ENCODE data around the gene IFNA13.

Gene IFNA13

GRCh38 chr9:21408817-21409216 is 41.0 kb upstream of the IFNA13 start, which contains the start of gene IFNA8:
TSS of gene IFNA8 (plus strand) at chr9:21409117. CDS start at chr9:21409177, 60 bp downstream.
- Histone ChIP-seq H3K9me3 (ENCODE audit: insufficient read depth, low read depth, low read length) (no peaks in the 10 kb centered on the region), H3K79me2 (ENCODE audit: insufficient read depth, low read length) (no peaks in the 10 kb centered on the region), H3K4me2 (ENCODE audit: low read depth, low read length, poor library complexity, severe bottlenecking) (no peak within 1 kb of the TSS), H3K36me3 (ENCODE audit: insufficient read depth, low read length) (no peaks in the 10 kb centered on the region), H3K4me1 (ENCODE audit: insufficient read depth, low read length, poor library complexity, severe bottlenecking) (no peaks in the 10 kb centered on the region), H3K9me2 (replicated peaks; ENCODE audit: low read depth, low read length) (no peaks in the 10 kb centered on the region), H3K27me3 (ENCODE audit: insufficient read depth, low read length, poor library complexity, severe bottlenecking) (no peaks in the 10 kb centered on the region), H2AFZ (ENCODE audit: low read length) (no peak within 1 kb of the TSS), H3F3A (ENCODE audit: low read depth) (no peaks in the 10 kb centered on the region), H3K9ac (ENCODE audit: low read depth, low read length, poor library complexity, severe bottlenecking) (no peak within 1 kb of the TSS), H4K20me1 (ENCODE audit: insufficient read depth, low read length, poor library complexity, severe bottlenecking) (no peaks in the 10 kb centered on the region), H3K4me3 (ENCODE audit: low read length, poor library complexity, severe bottlenecking) (no peak within 1 kb of the TSS)
- TF ChIP-seq, protein P1, sequence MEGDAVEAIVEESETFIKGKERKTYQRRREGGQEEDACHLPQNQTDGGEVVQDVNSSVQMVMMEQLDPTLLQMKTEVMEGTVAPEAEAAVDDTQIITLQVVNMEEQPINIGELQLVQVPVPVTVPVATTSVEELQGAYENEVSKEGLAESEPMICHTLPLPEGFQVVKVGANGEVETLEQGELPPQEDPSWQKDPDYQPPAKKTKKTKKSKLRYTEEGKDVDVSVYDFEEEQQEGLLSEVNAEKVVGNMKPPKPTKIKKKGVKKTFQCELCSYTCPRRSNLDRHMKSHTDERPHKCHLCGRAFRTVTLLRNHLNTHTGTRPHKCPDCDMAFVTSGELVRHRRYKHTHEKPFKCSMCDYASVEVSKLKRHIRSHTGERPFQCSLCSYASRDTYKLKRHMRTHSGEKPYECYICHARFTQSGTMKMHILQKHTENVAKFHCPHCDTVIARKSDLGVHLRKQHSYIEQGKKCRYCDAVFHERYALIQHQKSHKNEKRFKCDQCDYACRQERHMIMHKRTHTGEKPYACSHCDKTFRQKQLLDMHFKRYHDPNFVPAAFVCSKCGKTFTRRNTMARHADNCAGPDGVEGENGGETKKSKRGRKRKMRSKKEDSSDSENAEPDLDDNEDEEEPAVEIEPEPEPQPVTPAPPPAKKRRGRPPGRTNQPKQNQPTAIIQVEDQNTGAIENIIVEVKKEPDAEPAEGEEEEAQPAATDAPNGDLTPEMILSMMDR (conservative IDR thresholded peaks at IDR 0.05; ENCODE audit: low read length) = no peak
- TF ChIP-seq EZH2phosphoT487 (IDR thresholded peaks at IDR 0.05; ENCODE audit: borderline replicate concordance) = no peak

GRCh38 chr9:21404146-21404545 is 36.3 kb upstream of the IFNA13 start:
- no peaks in the 10 kb centered on the region for H3K36me3 ChIP-seq (ENCODE audit: insufficient read depth, low read length)
- no peak overlapping the region for H3K9ac ChIP-seq (ENCODE audit: low read depth, low read length, poor library complexity, severe bottlenecking)
- no peaks in the 10 kb centered on the region for H3K9me2 ChIP-seq (replicated peaks; ENCODE audit: low read depth, low read length)
- no peaks in the 10 kb centered on the region for H3F3A ChIP-seq (ENCODE audit: low read depth)
- H2AFZ ChIP-seq (ENCODE audit: low read length) = no peak overlapping the region
- H3K9me3 ChIP-seq (ENCODE audit: insufficient read depth, low read depth, low read length) = no peaks in the 10 kb centered on the region
- no peaks in the 10 kb centered on the region for H4K20me1 ChIP-seq (ENCODE audit: insufficient read depth, low read length, poor library complexity, severe bottlenecking)
- no peaks in the 10 kb centered on the region for H3K79me2 ChIP-seq (ENCODE audit: insufficient read depth, low read length)
- H3K4me1 ChIP-seq (ENCODE audit: insufficient read depth, low read length, poor library complexity, severe bottlenecking) = no peaks in the 10 kb centered on the region
- no peak for TF ChIP-seq EZH2phosphoT487 (IDR thresholded peaks at IDR 0.05; ENCODE audit: borderline replicate concordance)
- TF ChIP-seq, protein P1 (conservative IDR thresholded peaks at IDR 0.05; ENCODE audit: low read length) = no peak
- no peaks in the 10 kb centered on the region for H3K27me3 ChIP-seq (ENCODE audit: insufficient read depth, low read length, poor library complexity, severe bottlenecking)
- H3K4me3 ChIP-seq (ENCODE audit: low read length, poor library complexity, severe bottlenecking) = no peak overlapping the region
- no peak overlapping the region for H3K4me2 ChIP-seq (ENCODE audit: low read depth, low read length, poor library complexity, severe bottlenecking)

DNA sequence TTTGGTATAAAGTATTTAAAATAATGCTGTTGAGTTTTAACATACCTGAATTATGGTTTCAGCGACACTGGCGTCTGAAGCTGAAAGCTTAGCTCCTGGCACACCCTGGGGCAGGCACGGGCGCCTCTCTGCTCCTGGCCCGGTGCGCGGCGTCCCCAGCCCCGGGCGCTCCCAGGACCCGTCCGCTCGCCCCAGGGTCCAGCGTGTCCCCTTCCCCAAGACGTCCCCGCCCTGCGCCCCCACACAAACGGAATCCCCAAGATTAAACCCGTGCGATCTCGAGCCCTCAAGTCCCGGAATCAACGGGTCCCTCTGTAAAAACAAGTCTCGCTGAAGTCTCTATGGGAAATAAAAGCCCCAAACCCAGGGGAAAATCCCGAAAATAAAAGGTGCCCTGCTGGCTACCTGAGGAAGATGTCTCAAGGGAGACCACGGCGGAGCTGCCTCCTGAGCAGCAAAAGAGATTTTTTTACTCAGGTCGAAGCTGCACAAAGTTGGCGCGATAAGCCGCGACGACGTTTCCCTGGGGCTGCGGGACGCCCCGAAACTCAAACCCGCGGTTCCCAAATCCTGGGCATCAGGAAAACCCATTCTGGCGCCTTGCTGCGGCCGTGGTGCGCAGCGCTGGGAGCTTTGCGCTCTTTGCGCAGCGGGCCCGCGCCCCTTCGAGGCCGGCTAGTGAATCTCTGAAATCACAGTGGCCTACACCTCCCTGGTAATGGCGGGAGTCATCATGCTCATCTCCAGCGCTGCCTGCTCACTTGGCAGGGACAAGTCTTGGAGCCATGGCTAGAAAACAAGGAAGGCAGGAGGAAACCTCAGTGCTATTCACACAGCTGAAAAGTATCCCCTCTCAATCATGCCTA is 34.8 kb upstream of the IFNA13 start:
- no peak overlapping the region for H3K4me3 ChIP-seq (ENCODE audit: low read length, poor library complexity, severe bottlenecking)

More for the DNA sequence above, 34.8 kb upstream of the IFNA13 start:
- TF ChIP-seq, protein P1 (conservative IDR thresholded peaks at IDR 0.05; ENCODE audit: low read length) = no peak
- TF ChIP-seq EZH2phosphoT487 (IDR thresholded peaks at IDR 0.05; ENCODE audit: borderline replicate concordance) = no peak
- H3F3A ChIP-seq (ENCODE audit: low read depth) = no peaks in the 10 kb centered on the region
- no peak overlapping the region for H3K9ac ChIP-seq (ENCODE audit: low read depth, low read length, poor library complexity, severe bottlenecking)
- H3K79me2 ChIP-seq (ENCODE audit: insufficient read depth, low read length) = no peaks in the 10 kb centered on the region
- H2AFZ ChIP-seq (ENCODE audit: low read length) = no peak overlapping the region
- no peaks in the 10 kb centered on the region for H3K36me3 ChIP-seq (ENCODE audit: insufficient read depth, low read length)
- H3K27me3 ChIP-seq (ENCODE audit: insufficient read depth, low read length, poor library complexity, severe bottlenecking) = no peaks in the 10 kb centered on the region
- no peaks in the 10 kb centered on the region for H4K20me1 ChIP-seq (ENCODE audit: insufficient read depth, low read length, poor library complexity, severe bottlenecking)
- H3K9me3 ChIP-seq (ENCODE audit: insufficient read depth, low read depth, low read length) = no peaks in the 10 kb centered on the region
- H3K9me2 ChIP-seq (replicated peaks; ENCODE audit: low read depth, low read length) = no peaks in the 10 kb centered on the region
- H3K4me2 ChIP-seq (ENCODE audit: low read depth, low read length, poor library complexity, severe bottlenecking) = no peak overlapping the region
- no peaks in the 10 kb centered on the region for H3K4me1 ChIP-seq (ENCODE audit: insufficient read depth, low read length, poor library complexity, severe bottlenecking)
